Activated naive CD8-positive, alpha-beta T cell treated with anti-CD3 and anti-CD28 coated beads for 36 hours (primary cell): Measurements from ENCODE around the gene EFHC1. TPM values are rescaled to one million over a fixed set of nuclear protein-coding genes. Genes with fewer than 3 reads are reported as not detected.

Experiments used
- DNase-seq: peaks from one replicate; pipeline ENCODE4 v3.0.0; 2021
- H3K27ac Mint-ChIP-seq: one replicate; pipeline ENCODE4 v1.8.0; 2022; ENCODE audit warnings: mild to moderate bottlenecking, moderate library complexity, mixed read lengths
- H3K27me3 Mint-ChIP-seq: one replicate; pipeline ENCODE4 v1.8.0; 2022; ENCODE audit warnings: mild to moderate bottlenecking, mixed read lengths
- H3K36me3 Mint-ChIP-seq: one replicate; pipeline ENCODE4 v1.8.0; 2021; ENCODE audit warnings: mild to moderate bottlenecking, mixed read lengths
- H3K4me1 Mint-ChIP-seq: one replicate; pipeline ENCODE4 v1.8.0; 2021; ENCODE audit warnings: mixed read lengths
- H3K4me3 Mint-ChIP-seq: one replicate; pipeline ENCODE4 v1.8.0; 2022; ENCODE audit warnings: mild to moderate bottlenecking, moderate library complexity, mixed read lengths
- H3K9me3 Mint-ChIP-seq: one replicate; pipeline ENCODE4 v1.8.0; 2022; ENCODE audit warnings: mixed read lengths
- total RNA-seq, 2 experiments: library from RNA; stranded (reverse); gene quantifications; one replicate each; pipeline ENCODE4 v1.2.3, GENCODE V29; 2021

Gene EFHC1
- total RNA-seq, 2 experiments from 2014 or later = 2.8 to 3.1 TPM

- Mint-ChIP-seq H3K27ac (no peak overlapping the region), H3K27me3 (no peaks in the 10 kb centered on the region), H3K36me3 (peaks cover 5% of the 10 kb centered on the region), H3K9me3 (no peaks in the 10 kb centered on the region), H3K4me1 (peaks cover 34% of the 10 kb centered on the region), H3K4me3 (no peak overlapping the region)
- no peak for DNase-seq
These were observed 118.2 kb downstream of the EFHC1 start for GRCh38 chr6:52538252-52538900.

GRCh38 chr6:52538901-52539354 is 118.8 kb downstream of the EFHC1 start:
- Mint-ChIP-seq H3K36me3 (peaks cover 5% of the 10 kb centered on the region), H3K4me1 (peaks cover 34% of the 10 kb centered on the region), H3K27ac (no peak overlapping the region), H3K4me3 (no peak overlapping the region), H3K27me3 (no peaks in the 10 kb centered on the region), H3K9me3 (no peaks in the 10 kb centered on the region)
- no peak for DNase-seq

GRCh38 chr6:52539607-52540006 is 119.5 kb downstream of the EFHC1 start:
- Mint-ChIP-seq H3K27ac (no peak overlapping the region), H3K4me1 (peaks cover 36% of the 10 kb centered on the region), H3K36me3 (peaks cover 5% of the 10 kb centered on the region), H3K4me3 (no peak overlapping the region), H3K27me3 (no peaks in the 10 kb centered on the region), H3K9me3 (no peaks in the 10 kb centered on the region)
- DNase-seq = no peak

- no peaks in the 10 kb centered on the region for H3K27me3 Mint-ChIP-seq
- H3K4me1 Mint-ChIP-seq = peaks cover 29% of the 10 kb centered on the region
- H3K27ac Mint-ChIP-seq = no peak overlapping the region
- H3K36me3 Mint-ChIP-seq = peaks cover 2% of the 10 kb centered on the region
- no peaks in the 10 kb centered on the region for H3K9me3 Mint-ChIP-seq
- no peak for DNase-seq
- H3K4me3 Mint-ChIP-seq = no peak overlapping the region
These were observed 120.3 kb downstream of the EFHC1 start for GRCh38 chr6:52540286-52540902.

- Mint-ChIP-seq H3K9me3 (no peaks in the 10 kb centered on the region), H3K4me3 (no peak overlapping the region), H3K27me3 (no peaks in the 10 kb centered on the region), H3K27ac (no peak overlapping the region), H3K36me3 (peaks cover 2% of the 10 kb centered on the region), H3K4me1 (peaks cover 21% of the 10 kb centered on the region)
- DNase-seq = no peak
These were observed 121.0 kb downstream of the EFHC1 start for GRCh38 chr6:52541135-52541534.

GRCh38 chr6:52543262-52543661 is 123.1 kb downstream of the EFHC1 start:
- H3K9me3 Mint-ChIP-seq = no peaks in the 10 kb centered on the region
- no peak overlapping the region for H3K27ac Mint-ChIP-seq
- H3K4me3 Mint-ChIP-seq = no peak overlapping the region
- peaks cover 4% of the 10 kb centered on the region for H3K36me3 Mint-ChIP-seq
- H3K4me1 Mint-ChIP-seq = peaks cover 3% of the 10 kb centered on the region
- DNase-seq = no peak
- H3K27me3 Mint-ChIP-seq = no peaks in the 10 kb centered on the region

GRCh38 chr6:52543729-52544601 is 123.8 kb downstream of the EFHC1 start:
- Mint-ChIP-seq H3K9me3 (no peaks in the 10 kb centered on the region), H3K4me3 (no peak overlapping the region), H3K4me1 (peaks cover 3% of the 10 kb centered on the region), H3K36me3 (peaks cover 4% of the 10 kb centered on the region), H3K27me3 (no peaks in the 10 kb centered on the region), H3K27ac (no peak overlapping the region)
- DNase-seq = no peak

- no peak overlapping the region for H3K4me3 Mint-ChIP-seq
- H3K27ac Mint-ChIP-seq = no peak overlapping the region
- peaks cover 2% of the 10 kb centered on the region for H3K36me3 Mint-ChIP-seq
- DNase-seq = no peak
- H3K27me3 Mint-ChIP-seq = no peaks in the 10 kb centered on the region
- H3K4me1 Mint-ChIP-seq = peaks cover 3% of the 10 kb centered on the region
- H3K9me3 Mint-ChIP-seq = no peaks in the 10 kb centered on the region
These were observed 124.7 kb downstream of the EFHC1 start for GRCh38 chr6:52544602-52545405.

GRCh38 chr6:52545406-52546119 is 125.4 kb downstream of the EFHC1 start:
- no peak for DNase-seq
- Mint-ChIP-seq H3K27me3 (no peaks in the 10 kb centered on the region), H3K27ac (no peak overlapping the region), H3K4me3 (no peak overlapping the region), H3K36me3 (peaks cover 2% of the 10 kb centered on the region), H3K4me1 (peaks cover 3% of the 10 kb centered on the region), H3K9me3 (no peaks in the 10 kb centered on the region)

GRCh38 chr6:52546192-52546591 is 126.0 kb downstream of the EFHC1 start:
- Mint-ChIP-seq H3K9me3 (no peaks in the 10 kb centered on the region), H3K27ac (no peak overlapping the region), H3K27me3 (no peaks in the 10 kb centered on the region), H3K36me3 (peaks cover 2% of the 10 kb centered on the region), H3K4me1 (peaks cover 3% of the 10 kb centered on the region), H3K4me3 (no peak overlapping the region)
- no peak for DNase-seq

GRCh38 chr6:52546678-52547077 is 126.5 kb downstream of the EFHC1 start:
- H3K27me3 Mint-ChIP-seq = no peaks in the 10 kb centered on the region
- H3K36me3 Mint-ChIP-seq = peaks cover 2% of the 10 kb centered on the region
- H3K9me3 Mint-ChIP-seq = no peaks in the 10 kb centered on the region
- DNase-seq = no peak
- H3K4me1 Mint-ChIP-seq = peaks cover 3% of the 10 kb centered on the region
- H3K4me3 Mint-ChIP-seq = no peak overlapping the region
- H3K27ac Mint-ChIP-seq = no peak overlapping the region

GRCh38 chr6:52547647-52548352 is 127.7 kb downstream of the EFHC1 start:
- Mint-ChIP-seq H3K27me3 (no peaks in the 10 kb centered on the region), H3K4me1 (peaks cover 5% of the 10 kb centered on the region), H3K9me3 (no peaks in the 10 kb centered on the region), H3K4me3 (no peak overlapping the region), H3K36me3 (peaks cover 2% of the 10 kb centered on the region), H3K27ac (no peak overlapping the region)
- DNase-seq = no peak

GRCh38 chr6:52548353-52548713 is 128.2 kb downstream of the EFHC1 start:
- Mint-ChIP-seq H3K4me3 (no peak overlapping the region), H3K36me3 (peaks cover 2% of the 10 kb centered on the region), H3K27ac (no peak overlapping the region), H3K27me3 (no peaks in the 10 kb centered on the region), H3K4me1 (peaks cover 5% of the 10 kb centered on the region), H3K9me3 (no peaks in the 10 kb centered on the region)
- DNase-seq = no peak

GRCh38 chr6:52548999-52549398 is 128.9 kb downstream of the EFHC1 start:
- peaks cover 5% of the 10 kb centered on the region for H3K4me1 Mint-ChIP-seq
- H3K9me3 Mint-ChIP-seq = no peaks in the 10 kb centered on the region

More at GRCh38 chr6:52548999-52549398, 128.9 kb downstream of the EFHC1 start:
- Mint-ChIP-seq H3K4me3 (no peak overlapping the region), H3K27me3 (no peaks in the 10 kb centered on the region), H3K27ac (no peak overlapping the region), H3K36me3 (peaks cover 2% of the 10 kb centered on the region)
- no peak for DNase-seq
